ENCODE data around the gene ELMO3.

Gene ELMO3

GRCh38 chr16:67199808-67200198 lies 872 bp downstream of the ELMO3 start:
- DNase-seq (ENCODE audit: low read depth in 1 of 2, low spot score in 1 of 2) = no peak
- in situ Hi-C loops (cut with HindIII; ENCODE audit: low pct_unique_long_range_greater_than_20kb, low sequenced_read_pairs) = no loop called here
- TF ChIP-seq JUND (IDR thresholded peaks at IDR 0.05; ENCODE audit: low read depth) = no peak

DNA sequence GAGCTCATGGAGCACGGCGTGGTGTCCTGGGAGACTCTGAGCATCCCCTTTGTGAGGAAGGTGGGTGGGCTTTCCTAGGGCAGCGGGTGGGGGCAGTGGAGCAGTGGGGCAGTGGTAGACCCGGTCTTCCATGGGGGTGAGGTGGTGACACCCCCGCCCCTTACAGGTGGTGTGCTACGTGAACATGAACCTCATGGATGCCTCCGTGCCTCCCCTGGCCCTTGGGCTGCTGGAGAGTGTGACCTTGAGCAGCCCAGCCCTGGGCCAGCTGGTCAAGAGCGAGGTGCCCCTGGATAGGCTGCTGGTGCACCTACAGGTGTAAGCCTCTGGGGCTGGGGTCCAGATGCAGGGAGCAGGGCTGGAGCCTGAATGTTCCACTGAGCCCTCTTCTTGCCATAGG lies 1.6 kb downstream of the ELMO3 start:
- in situ Hi-C loops (cut with HindIII; ENCODE audit: low pct_unique_long_range_greater_than_20kb, low sequenced_read_pairs) = no loop called here
- TF ChIP-seq JUND (IDR thresholded peaks at IDR 0.05; ENCODE audit: low read depth) = no peak
- DNase-seq (ENCODE audit: low read depth in 1 of 2, low spot score in 1 of 2) = no peak

GRCh38 chr16:67201411-67202345 lies 2.7 kb downstream of the ELMO3 start:
- in situ Hi-C loops (cut with HindIII; ENCODE audit: low pct_unique_long_range_greater_than_20kb, low sequenced_read_pairs) = no loop called here

DNA sequence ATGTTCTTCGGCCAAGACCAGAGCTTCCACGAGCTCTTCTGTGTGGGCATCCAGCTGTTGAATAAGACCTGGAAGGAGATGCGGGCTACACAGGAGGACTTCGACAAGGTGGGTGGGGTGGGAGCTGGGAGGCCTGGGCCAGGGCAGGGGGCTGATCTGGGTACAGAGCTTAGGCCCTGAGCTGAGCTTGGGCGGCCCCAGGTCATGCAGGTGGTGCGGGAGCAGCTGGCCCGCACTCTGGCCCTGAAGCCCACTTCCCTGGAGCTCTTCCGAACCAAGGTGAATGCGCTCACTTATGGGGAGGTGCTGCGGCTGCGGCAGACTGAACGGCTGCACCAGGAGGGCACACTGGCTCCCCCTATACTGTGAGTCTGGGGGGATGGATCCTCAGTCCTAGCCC lies 3.5 kb downstream of the ELMO3 start:
- in situ Hi-C loops (cut with HindIII; ENCODE audit: low pct_unique_long_range_greater_than_20kb, low sequenced_read_pairs) = no loop called here
- no peak for TF ChIP-seq JUND (IDR thresholded peaks at IDR 0.05; ENCODE audit: low read depth)
- DNase-seq (ENCODE audit: low read depth in 1 of 2, low spot score in 1 of 2) = no peak

More at GRCh38 chr16:67201411-67202345, 2.7 kb downstream of the ELMO3 start:
- DNase-seq (ENCODE audit: low read depth in 1 of 2, low spot score in 1 of 2) = no peak
- no peak for TF ChIP-seq JUND (IDR thresholded peaks at IDR 0.05; ENCODE audit: low read depth)

GRCh38 chr16:67202956-67203493 lies 4.1 kb downstream of the ELMO3 start:
- TF ChIP-seq JUND (IDR thresholded peaks at IDR 0.05; ENCODE audit: low read depth) = no peak
- in situ Hi-C loops (cut with HindIII; ENCODE audit: low pct_unique_long_range_greater_than_20kb, low sequenced_read_pairs) = no loop called here

GRCh38 chr16:67204076-67204475 lies 5.1 kb downstream of the ELMO3 start:
- no peak for DNase-seq (ENCODE audit: low read depth in 1 of 2, low spot score in 1 of 2)
- in situ Hi-C loops (cut with HindIII; ENCODE audit: low pct_unique_long_range_greater_than_20kb, low sequenced_read_pairs) = no loop called here
- TF ChIP-seq JUND (IDR thresholded peaks at IDR 0.05; ENCODE audit: low read depth) = no peak

More at GRCh38 chr16:67202956-67203493, 4.1 kb downstream of the ELMO3 start:
- DNase-seq (ENCODE audit: low read depth in 1 of 2, low spot score in 1 of 2) = no peak

DNA sequence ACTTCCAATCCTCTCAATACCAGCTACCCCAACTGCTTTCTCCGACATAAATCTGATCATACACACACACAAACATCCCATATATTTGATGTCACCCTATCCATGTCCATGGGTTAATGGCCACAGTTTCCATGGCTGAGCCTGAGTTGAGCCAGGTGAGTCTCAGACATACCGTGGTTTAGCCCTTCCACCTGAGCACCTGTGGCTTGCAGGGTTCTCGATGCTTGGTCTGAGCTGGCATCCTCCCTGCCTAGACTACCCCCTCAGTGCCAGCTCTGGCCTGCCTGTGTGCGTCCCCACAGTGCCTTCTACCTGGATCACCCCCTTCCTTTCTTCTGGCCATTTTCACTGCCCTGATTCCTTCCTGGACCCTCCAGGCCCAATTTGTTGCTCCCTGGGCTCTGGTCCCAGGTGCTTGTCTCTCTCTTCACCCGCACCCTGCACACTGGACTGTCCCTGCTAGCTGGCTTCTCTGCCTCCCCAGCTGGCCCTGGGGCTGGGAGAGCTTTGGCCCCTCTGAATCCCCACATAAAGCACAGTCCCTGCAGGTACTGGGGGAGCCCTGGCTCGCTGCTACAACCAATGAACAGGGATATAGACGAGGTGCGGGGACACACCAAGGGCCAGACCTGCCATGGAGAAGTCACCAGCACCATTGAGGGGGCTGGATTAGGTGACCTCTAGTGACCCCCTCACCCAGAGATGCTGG lies 7.4 kb downstream of the ELMO3 start:
- DNase-seq (ENCODE audit: low read depth in 1 of 2, low spot score in 1 of 2) = no peak
- no peak for TF ChIP-seq JUND (IDR thresholded peaks at IDR 0.05; ENCODE audit: low read depth)
- in situ Hi-C loops (cut with HindIII; ENCODE audit: low pct_unique_long_range_greater_than_20kb, low sequenced_read_pairs) = no loop called here

DNA sequence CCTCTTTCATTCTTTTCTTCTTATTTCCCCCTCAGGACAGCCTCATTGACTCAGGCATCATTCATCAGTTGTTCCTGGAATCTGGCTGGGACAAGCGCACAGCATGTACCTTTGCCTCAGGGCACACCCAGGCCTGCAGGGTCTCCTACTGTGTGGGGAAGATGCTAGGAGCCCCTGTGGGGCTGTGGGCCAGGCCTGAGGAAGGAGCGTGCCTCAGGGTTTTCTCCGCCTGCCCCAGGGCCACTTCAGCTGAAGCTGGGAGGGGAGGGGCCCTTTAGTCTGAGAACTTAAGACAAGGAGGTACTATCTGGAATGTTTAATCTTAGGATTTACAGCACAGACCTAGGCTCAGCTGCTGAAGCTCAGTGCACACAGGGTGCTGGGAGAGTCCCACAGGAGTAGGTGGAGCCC lies 7.9 kb downstream of the ELMO3 start:
- no peak for TF ChIP-seq JUND (IDR thresholded peaks at IDR 0.05; ENCODE audit: low read depth)
- no peak for DNase-seq (ENCODE audit: low read depth in 1 of 2, low spot score in 1 of 2)
- in situ Hi-C loops (cut with HindIII; ENCODE audit: low pct_unique_long_range_greater_than_20kb, low sequenced_read_pairs) = no loop called here

GRCh38 chr16:67207249-67208091 lies 8.5 kb downstream of the ELMO3 start:
- in situ Hi-C loops (cut with HindIII; ENCODE audit: low pct_unique_long_range_greater_than_20kb, low sequenced_read_pairs) = no loop called here
- no peak for TF ChIP-seq JUND (IDR thresholded peaks at IDR 0.05; ENCODE audit: low read depth)
- peak in 1 of 2 experiments; percentile 40 for DNase-seq (ENCODE audit: low read depth in 1 of 2, low spot score in 1 of 2)

- DNase-seq (ENCODE audit: low read depth in 1 of 2, low spot score in 1 of 2) = no peak
- in situ Hi-C loops (cut with HindIII; ENCODE audit: low pct_unique_long_range_greater_than_20kb, low sequenced_read_pairs) = no loop called here
- no peak for TF ChIP-seq JUND (IDR thresholded peaks at IDR 0.05; ENCODE audit: low read depth)
Observed at GRCh38 chr16:67208154-67208896, 9.4 kb downstream of the ELMO3 start.

DNA sequence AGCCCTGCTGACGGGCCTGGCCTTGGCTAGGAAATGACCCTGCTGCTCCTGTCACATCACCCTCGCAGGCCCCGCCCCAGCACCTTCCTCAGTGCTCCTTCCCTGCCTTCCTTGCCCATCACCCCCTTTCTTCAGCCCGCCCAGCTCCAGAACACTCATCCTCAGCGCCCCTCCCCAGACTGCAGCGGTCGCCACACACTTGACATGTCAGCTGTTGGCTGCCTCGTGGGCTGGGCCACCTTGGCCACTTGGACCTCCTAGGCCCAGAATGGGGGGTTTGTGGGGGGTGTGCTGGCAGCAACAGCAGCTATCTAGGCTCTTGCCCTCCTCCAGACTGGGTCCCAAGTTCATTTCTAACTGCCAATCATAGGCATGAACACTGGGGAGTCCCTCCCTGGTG lies 10.6 kb downstream of the ELMO3 start:
- in situ Hi-C loops (cut with HindIII; ENCODE audit: low pct_unique_long_range_greater_than_20kb, low sequenced_read_pairs) = no loop called here
- no peak for DNase-seq (ENCODE audit: low read depth in 1 of 2, low spot score in 1 of 2)
- no peak for TF ChIP-seq JUND (IDR thresholded peaks at IDR 0.05; ENCODE audit: low read depth)
